HUDEP-2 (cell line): ENCODE results near the gene C19orf85.
"Not testable (repeated sequence)": the region's sequence is repeated elsewhere in the genome, so short reads cannot be mapped to it uniquely, and the experiment has no call there.

Experiments used
- DNase-seq, 76 experiments: peaks; one replicate each; lab custom pipeline; 2025; ENCODE audit not compliant: unreplicated experiment in 76 of 76; lab: John Stamatoyannopoulos, UW

C19orf85 gene

GRCh38 chr19:55443824-55444480, 20.6 kb downstream of the C19orf85 start:
- DNase-seq = peak in 74 of 76 experiments; percentile 77 to 99 (median 91)

GRCh38 chr19:55443045-55443823, 21.3 kb downstream of the C19orf85 start, which contains the start of gene SHISA7:
TSS of gene SHISA7 (minus strand) at chr19:55443300. CDS start at chr19:55442863, 437 bp downstream.
- DNase-seq = peak in 59 of 76 experiments; percentile 54 to 93 (median 77)

- DNase-seq = peak in 40 of 76 experiments; percentile 14 to 57 (median 38)
Measured at GRCh38 chr19:55442372-55442961, 22.1 kb downstream of the C19orf85 start.

- peak in 69 of 76 experiments; percentile 21 to 88 (median 68) for DNase-seq
Measured at GRCh38 chr19:55441692-55442321, 22.7 kb downstream of the C19orf85 start.

- peak in 20 of 76 experiments; percentile 15 to 50 (median 34) for DNase-seq
Measured at GRCh38 chr19:55441319-55441691, 23.2 kb downstream of the C19orf85 start.

GRCh38 chr19:55440411-55441105, 24.0 kb downstream of the C19orf85 start:
- peak in 55 of 76 experiments; percentile 15 to 88 (median 60) for DNase-seq

- no peak for DNase-seq
Measured at GRCh38 chr19:55439052-55439451, 25.5 kb downstream of the C19orf85 start.

- DNase-seq = peak in 53 of 76 experiments; percentile 12 to 73 (median 52)
Measured at GRCh38 chr19:55437410-55437809, 27.1 kb downstream of the C19orf85 start.

GRCh38 chr19:55436847-55437246, 27.7 kb downstream of the C19orf85 start:
- no peak for DNase-seq

GRCh38 chr19:55435020-55435419, 29.5 kb downstream of the C19orf85 start:
- no peak for DNase-seq

GRCh38 chr19:55434356-55434919, 30.1 kb downstream of the C19orf85 start:
- no peak for DNase-seq

- no peak for DNase-seq
Measured at GRCh38 chr19:55433292-55433691, 31.3 kb downstream of the C19orf85 start.

GRCh38 chr19:55432241-55432959, 32.2 kb downstream of the C19orf85 start:
- DNase-seq = no peak

- DNase-seq = no peak
Measured at GRCh38 chr19:55431183-55431582, 33.4 kb downstream of the C19orf85 start.

- DNase-seq = no peak
Measured at GRCh38 chr19:55426042-55426441, 38.5 kb downstream of the C19orf85 start.

GRCh38 chr19:55424518-55424917, 40.0 kb downstream of the C19orf85 start:
- DNase-seq = no peak

- no peak for DNase-seq
Measured at GRCh38 chr19:55423225-55424005, 41.1 kb downstream of the C19orf85 start.

GRCh38 chr19:55421281-55421680, 43.3 kb downstream of the C19orf85 start:
- not testable (repeated sequence) for DNase-seq
